Measurements from ENCODE around the gene PRRC2B.
"Not testable (repeated sequence)": the region's sequence is repeated elsewhere in the genome, so short reads cannot be mapped to it uniquely, and the experiment has no call there.

The PRRC2B gene

DNA sequence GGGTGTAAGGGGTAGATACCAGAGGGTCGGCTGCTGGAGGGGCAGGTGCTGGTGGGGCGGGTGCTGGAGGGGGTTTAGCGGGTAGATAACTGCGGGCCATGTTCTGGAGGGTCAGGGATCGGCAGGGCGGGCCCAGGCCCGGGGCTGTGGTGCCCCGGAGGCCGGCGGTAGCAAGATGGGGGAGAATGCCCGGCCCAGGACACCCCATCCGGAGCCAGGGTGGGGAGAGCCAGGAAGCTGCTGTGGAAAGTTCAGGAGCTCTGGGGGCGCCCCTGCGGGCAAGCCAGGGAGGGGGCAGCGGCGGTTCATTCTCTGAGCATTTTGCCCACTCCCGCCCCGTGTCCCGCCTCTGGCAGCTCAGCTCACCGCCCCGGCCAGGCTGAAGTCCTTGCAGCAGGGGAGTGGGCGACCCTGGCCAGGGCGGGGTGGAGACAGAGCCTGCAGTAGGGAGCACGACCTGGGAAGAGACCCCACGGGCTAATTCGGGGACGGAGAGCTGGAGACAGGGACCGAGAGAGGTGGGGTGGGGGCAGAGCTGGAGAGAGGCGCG, 152.0 kb downstream of the PRRC2B start:
- no peak overlapping the region for H3K27ac ChIP-seq
- H3K4me3 ChIP-seq = no peak overlapping the region

- Histone ChIP-seq H3K27ac (no peak overlapping the region), H3K4me3 (peak overlapping the region in 1 of 7 experiments; percentile 3)
Measured at GRCh38 chr9:131546336-131547084, 152.6 kb downstream of the PRRC2B start.

DNA sequence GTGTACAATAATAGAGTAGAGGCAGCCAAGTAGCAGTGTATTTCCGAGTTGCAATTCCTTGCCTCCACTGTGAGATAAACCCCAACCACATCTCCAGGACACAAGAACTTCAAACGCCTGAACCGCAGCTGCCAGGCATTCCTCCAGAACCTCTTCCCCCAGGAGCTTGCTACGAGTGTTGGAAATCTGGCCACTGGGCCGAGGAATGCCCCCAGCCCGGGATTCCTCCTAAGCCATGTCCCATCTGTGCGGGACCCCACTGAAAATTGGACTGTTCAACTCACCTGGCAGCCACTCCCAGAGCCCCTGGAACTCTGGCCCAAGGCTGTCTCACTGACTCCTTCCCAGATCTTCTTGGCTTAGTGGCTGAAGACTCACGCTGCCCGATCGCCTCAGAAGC, 155.3 kb downstream of the PRRC2B start:
- not testable (repeated sequence) for H3K27ac ChIP-seq, H3K4me3 ChIP-seq
